GM23338 (cell line): Measurements from ENCODE around the gene TICRR.

Experiments used
- EZH2 ChIP-seq: fragments of 200-600 bp; sonication (generic); IDR thresholded peaks from one replicate; pipeline ENCODE4 v1.8.0; 2017; ENCODE audit warnings: antibody characterized with exemption, mild to moderate bottlenecking, low read depth; ENCODE audit not compliant: unreplicated experiment
- EZH2phosphoT487 ChIP-seq: fragments of 200-600 bp; sonication (generic); IDR thresholded peaks from one replicate; pipeline ENCODE4 v1.8.1; 2018; ENCODE audit warnings: antibody characterized with exemption; ENCODE audit not compliant: unreplicated experiment
- JUNB ChIP-seq: IDR thresholded peaks from one replicate; pipeline ENCODE4 v1.6.1; 2016; ENCODE audit warnings: antibody characterized with exemption; ENCODE audit not compliant: unreplicated experiment
- NANOG ChIP-seq: IDR thresholded peaks from 2 replicates; pipeline ENCODE4 v1.6.1; 2016; ENCODE audit warnings: antibody characterized with exemption, borderline replicate concordance
- POLR2AphosphoS5 ChIP-seq: IDR thresholded peaks from 2 replicates; pipeline ENCODE4 v1.6.1; 2016; ENCODE audit warnings: antibody characterized with exemption, low read depth
- STAT1 ChIP-seq: IDR thresholded peaks from one replicate; pipeline ENCODE4 v1.6.1; 2016; ENCODE audit warnings: antibody characterized with exemption; ENCODE audit not compliant: unreplicated experiment
- ZNF114 ChIP-seq: fragments of 250-450 bp; sonication (Bioruptor Pico); IDR thresholded peaks from 2 replicates; pipeline ENCODE4 v1.5.0; 2020; ENCODE audit warnings: mild to moderate bottlenecking, moderate library complexity
- TF ChIP-seq, protein P1 (sequence below), 2 experiments: fragments of 200-600 bp in 1 of 2; sonication (generic) in 1 of 2; conservative IDR thresholded peaks; 2 replicates each; pipeline versions ENCODE4 v1.5.1 to v1.6.1; 2016 to 2017; ENCODE audit warnings: antibody characterized with exemption in 2 of 2, low read depth in 2 of 2, mild to moderate bottlenecking in 2 of 2, moderate library complexity in 1 of 2
- TF ChIP-seq, protein P2 (sequence below): IDR thresholded peaks from 2 replicates; pipeline ENCODE4 v1.6.1; 2016; ENCODE audit warnings: antibody characterized with exemption
- TF ChIP-seq, protein P3 (sequence below): fragments of 250-450 bp; sonication (Bioruptor Pico); IDR thresholded peaks from 2 replicates; pipeline ENCODE4 v1.5.0; 2020; ENCODE audit warnings: mild to moderate bottlenecking, moderate library complexity

DNA sequence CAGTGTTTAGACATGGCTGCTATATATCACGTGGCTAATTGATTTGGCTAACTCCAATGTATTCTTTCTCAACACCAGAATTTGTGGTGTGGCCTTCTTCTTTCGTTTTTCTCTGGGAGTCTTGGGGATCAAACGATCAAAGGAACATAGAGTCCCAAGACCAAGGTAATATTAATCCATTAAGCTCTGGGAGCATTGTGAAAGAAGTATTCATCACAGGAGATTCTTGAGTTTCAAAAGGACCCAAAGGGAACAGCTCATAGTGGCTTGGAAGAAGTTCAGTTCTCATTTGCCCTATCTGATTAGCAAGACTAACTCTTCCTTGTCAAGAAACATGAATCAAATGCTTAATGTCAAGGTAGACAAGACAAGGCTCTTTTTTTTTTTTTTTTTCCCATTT, 32.9 kb upstream of the TICRR start:
- TF ChIP-seq EZH2 (no peak), EZH2phosphoT487 (no peak), JUNB (no peak), STAT1 (no peak), POLR2AphosphoS5 (no peak), ZNF114 (CRISPR knock-in tag) (no peak), NANOG (no peak)
- TF ChIP-seq, protein P1, sequence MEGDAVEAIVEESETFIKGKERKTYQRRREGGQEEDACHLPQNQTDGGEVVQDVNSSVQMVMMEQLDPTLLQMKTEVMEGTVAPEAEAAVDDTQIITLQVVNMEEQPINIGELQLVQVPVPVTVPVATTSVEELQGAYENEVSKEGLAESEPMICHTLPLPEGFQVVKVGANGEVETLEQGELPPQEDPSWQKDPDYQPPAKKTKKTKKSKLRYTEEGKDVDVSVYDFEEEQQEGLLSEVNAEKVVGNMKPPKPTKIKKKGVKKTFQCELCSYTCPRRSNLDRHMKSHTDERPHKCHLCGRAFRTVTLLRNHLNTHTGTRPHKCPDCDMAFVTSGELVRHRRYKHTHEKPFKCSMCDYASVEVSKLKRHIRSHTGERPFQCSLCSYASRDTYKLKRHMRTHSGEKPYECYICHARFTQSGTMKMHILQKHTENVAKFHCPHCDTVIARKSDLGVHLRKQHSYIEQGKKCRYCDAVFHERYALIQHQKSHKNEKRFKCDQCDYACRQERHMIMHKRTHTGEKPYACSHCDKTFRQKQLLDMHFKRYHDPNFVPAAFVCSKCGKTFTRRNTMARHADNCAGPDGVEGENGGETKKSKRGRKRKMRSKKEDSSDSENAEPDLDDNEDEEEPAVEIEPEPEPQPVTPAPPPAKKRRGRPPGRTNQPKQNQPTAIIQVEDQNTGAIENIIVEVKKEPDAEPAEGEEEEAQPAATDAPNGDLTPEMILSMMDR (conservative IDR thresholded peaks at IDR 0.05; ENCODE audit: low read depth in 2 of 2) = no peak
- TF ChIP-seq, protein P2, sequence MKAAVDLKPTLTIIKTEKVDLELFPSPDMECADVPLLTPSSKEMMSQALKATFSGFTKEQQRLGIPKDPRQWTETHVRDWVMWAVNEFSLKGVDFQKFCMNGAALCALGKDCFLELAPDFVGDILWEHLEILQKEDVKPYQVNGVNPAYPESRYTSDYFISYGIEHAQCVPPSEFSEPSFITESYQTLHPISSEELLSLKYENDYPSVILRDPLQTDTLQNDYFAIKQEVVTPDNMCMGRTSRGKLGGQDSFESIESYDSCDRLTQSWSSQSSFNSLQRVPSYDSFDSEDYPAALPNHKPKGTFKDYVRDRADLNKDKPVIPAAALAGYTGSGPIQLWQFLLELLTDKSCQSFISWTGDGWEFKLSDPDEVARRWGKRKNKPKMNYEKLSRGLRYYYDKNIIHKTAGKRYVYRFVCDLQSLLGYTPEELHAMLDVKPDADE = no peak
- TF ChIP-seq, protein P3, sequence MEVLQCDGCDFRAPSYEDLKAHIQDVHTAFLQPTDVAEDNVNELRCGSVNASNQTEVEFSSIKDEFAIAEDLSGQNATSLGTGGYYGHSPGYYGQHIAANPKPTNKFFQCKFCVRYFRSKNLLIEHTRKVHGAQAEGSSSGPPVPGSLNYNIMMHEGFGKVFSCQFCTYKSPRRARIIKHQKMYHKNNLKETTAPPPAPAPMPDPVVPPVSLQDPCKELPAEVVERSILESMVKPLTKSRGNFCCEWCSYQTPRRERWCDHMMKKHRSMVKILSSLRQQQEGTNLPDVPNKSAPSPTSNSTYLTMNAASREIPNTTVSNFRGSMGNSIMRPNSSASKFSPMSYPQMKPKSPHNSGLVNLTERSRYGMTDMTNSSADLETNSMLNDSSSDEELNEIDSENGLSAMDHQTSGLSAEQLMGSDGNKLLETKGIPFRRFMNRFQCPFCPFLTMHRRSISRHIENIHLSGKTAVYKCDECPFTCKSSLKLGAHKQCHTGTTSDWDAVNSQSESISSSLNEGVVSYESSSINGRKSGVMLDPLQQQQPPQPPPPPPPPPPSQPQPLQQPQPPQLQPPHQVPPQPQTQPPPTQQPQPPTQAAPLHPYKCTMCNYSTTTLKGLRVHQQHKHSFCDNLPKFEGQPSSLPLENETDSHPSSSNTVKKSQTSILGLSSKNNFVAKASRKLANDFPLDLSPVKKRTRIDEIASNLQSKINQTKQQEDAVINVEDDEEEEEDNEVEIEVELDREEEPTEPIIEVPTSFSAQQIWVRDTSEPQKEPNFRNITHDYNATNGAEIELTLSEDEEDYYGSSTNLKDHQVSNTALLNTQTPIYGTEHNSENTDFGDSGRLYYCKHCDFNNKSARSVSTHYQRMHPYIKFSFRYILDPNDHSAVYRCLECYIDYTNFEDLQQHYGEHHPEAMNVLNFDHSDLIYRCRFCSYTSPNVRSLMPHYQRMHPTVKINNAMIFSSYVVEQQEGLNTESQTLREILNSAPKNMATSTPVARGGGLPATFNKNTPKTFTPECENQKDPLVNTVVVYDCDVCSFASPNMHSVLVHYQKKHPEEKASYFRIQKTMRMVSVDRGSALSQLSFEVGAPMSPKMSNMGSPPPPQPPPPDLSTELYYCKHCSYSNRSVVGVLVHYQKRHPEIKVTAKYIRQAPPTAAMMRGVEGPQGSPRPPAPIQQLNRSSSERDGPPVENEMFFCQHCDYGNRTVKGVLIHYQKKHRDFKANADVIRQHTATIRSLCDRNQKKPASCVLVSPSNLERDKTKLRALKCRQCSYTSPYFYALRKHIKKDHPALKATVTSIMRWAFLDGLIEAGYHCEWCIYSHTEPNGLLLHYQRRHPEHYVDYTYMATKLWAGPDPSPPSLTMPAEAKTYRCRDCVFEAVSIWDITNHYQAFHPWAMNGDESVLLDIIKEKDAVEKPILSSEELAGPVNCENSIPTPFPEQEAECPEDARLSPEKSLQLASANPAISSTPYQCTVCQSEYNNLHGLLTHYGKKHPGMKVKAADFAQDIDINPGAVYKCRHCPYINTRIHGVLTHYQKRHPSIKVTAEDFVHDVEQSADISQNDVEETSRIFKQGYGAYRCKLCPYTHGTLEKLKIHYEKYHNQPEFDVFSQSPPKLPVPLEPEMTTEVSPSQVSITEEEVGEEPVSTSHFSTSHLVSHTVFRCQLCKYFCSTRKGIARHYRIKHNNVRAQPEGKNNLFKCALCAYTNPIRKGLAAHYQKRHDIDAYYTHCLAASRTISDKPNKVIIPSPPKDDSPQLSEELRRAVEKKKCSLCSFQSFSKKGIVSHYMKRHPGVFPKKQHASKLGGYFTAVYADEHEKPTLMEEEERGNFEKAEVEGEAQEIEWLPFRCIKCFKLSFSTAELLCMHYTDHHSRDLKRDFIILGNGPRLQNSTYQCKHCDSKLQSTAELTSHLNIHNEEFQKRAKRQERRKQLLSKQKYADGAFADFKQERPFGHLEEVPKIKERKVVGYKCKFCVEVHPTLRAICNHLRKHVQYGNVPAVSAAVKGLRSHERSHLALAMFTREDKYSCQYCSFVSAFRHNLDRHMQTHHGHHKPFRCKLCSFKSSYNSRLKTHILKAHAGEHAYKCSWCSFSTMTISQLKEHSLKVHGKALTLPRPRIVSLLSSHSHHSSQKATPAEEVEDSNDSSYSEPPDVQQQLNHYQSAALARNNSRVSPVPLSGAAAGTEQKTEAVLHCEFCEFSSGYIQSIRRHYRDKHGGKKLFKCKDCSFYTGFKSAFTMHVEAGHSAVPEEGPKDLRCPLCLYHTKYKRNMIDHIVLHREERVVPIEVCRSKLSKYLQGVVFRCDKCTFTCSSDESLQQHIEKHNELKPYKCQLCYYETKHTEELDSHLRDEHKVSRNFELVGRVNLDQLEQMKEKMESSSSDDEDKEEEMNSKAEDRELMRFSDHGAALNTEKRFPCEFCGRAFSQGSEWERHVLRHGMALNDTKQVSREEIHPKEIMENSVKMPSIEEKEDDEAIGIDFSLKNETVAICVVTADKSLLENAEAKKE = no peak
